Nephron progenitor cell (in vitro differentiated cells): Measurements from ENCODE around the gene SMAD4.
A peak's percentile ranks its signal among the peaks of the same experiment; 100 is the strongest.

Experiments
- DNase-seq: peaks from one replicate; pipeline ENCODE4 v3.0.0; 2021
- H3K27ac Mint-ChIP-seq: 2 replicates; pipeline ENCODE4 v1.8.0; 2021; ENCODE audit warnings: mild to moderate bottlenecking, moderate library complexity, mixed read lengths
- H3K27me3 Mint-ChIP-seq: 2 replicates; pipeline ENCODE4 v1.8.0; 2021; ENCODE audit warnings: mild to moderate bottlenecking, low read depth, mixed read lengths; ENCODE audit not compliant: poor library complexity
- H3K36me3 Mint-ChIP-seq: 2 replicates; pipeline ENCODE4 v1.8.0; 2021; ENCODE audit warnings: low read depth, mixed read lengths
- H3K4me1 Mint-ChIP-seq: 2 replicates; pipeline ENCODE4 v1.8.0; 2021; ENCODE audit warnings: mixed read lengths
- H3K4me3 Mint-ChIP-seq: 2 replicates; pipeline ENCODE4 v1.8.0; 2021; ENCODE audit warnings: mild to moderate bottlenecking, moderate library complexity, mixed read lengths
- H3K9me3 Mint-ChIP-seq: 2 replicates; pipeline ENCODE4 v1.8.0; 2021; ENCODE audit warnings: mild to moderate bottlenecking, moderate library complexity, mixed read lengths
- CTCF ChIP-seq: fragments of 200-600 bp; sonication (generic); IDR thresholded peaks from 2 replicates; pipeline ENCODE4 v1.5.0; 2021; ENCODE audit warnings: antibody characterized with exemption

The SMAD4 gene

DNA sequence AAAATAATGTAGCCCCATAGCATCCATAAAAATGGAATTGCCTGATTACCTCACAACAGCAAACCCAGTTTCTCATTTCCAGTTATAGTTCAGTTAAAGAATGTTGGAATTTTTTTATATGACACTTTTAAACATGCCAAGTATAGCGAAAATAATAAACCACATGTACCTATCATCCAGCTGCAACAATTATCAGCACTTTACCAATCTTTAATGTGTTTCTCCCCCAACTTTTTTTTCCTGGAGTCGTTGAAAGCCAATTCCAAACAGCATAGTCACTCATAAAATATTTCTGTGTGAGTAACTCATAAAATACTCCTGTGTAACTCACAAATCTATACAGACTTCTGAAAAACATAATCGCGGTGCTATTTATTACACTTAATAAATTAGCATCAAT lies 38.1 kb downstream of the SMAD4 start:
- Mint-ChIP-seq H3K9me3 (no peaks in the 10 kb centered on the region), H3K27ac (no peak overlapping the region), H3K4me3 (no peak overlapping the region), H3K27me3 (no peaks in the 10 kb centered on the region), H3K36me3 (peaks cover 89% of the 10 kb centered on the region), H3K4me1 (no peaks in the 10 kb centered on the region)
- no peak for TF ChIP-seq CTCF
- DNase-seq: no peak

DNA sequence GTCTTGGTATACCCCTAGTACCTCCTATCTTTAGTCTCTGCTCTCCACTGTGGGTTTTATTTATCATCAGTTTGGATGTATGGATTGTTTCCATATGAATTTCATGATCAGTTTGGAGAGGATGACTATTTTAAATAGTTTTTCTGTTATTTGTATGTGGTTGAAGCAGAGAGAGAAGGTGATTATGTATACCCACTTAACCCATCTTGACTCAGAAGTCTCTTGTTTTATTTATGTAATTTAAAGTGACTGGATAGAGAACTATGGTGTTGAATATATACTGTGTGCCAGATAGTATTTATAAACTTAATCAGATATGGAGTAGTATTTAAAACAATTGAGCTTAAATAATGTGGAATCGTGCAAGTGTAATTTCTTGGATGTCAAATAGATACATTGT lies 39.9 kb downstream of the SMAD4 start:
- H3K27me3 Mint-ChIP-seq: no peaks in the 10 kb centered on the region
- H3K4me3 Mint-ChIP-seq: no peak overlapping the region
- TF ChIP-seq CTCF: no peak
- H3K9me3 Mint-ChIP-seq: no peaks in the 10 kb centered on the region
- H3K36me3 Mint-ChIP-seq: peaks cover 91% of the 10 kb centered on the region
- DNase-seq: no peak
- H3K27ac Mint-ChIP-seq: no peak overlapping the region
- H3K4me1 Mint-ChIP-seq: no peaks in the 10 kb centered on the region

DNA sequence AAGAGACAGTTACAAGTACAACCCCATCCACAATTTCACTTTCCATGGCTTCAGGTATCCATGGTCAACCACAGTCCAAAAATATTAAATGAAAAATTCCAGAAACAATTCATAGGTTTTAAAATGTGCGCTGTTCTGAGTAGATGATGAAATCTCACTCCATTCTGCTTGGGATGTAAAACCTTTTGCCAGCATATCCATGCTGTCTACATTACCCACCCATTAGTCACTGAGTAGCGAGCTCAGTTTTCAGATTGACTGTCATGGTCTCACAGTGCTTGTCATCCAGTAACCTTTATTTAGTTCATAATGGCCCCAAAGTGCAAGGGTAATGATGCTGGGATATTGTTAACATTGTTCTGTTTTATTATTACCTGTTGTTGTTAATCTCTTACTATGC lies 40.5 kb downstream of the SMAD4 start:
- no peak for DNase-seq
- Mint-ChIP-seq H3K4me1 (no peaks in the 10 kb centered on the region), H3K27me3 (no peaks in the 10 kb centered on the region), H3K36me3 (peaks cover 89% of the 10 kb centered on the region), H3K4me3 (no peak overlapping the region), H3K9me3 (no peaks in the 10 kb centered on the region), H3K27ac (no peak overlapping the region)
- TF ChIP-seq CTCF: no peak

- no peak for TF ChIP-seq CTCF
- no peaks in the 10 kb centered on the region for H3K27me3 Mint-ChIP-seq
- no peak overlapping the region for H3K27ac Mint-ChIP-seq
- no peak for DNase-seq
- no peaks in the 10 kb centered on the region for H3K9me3 Mint-ChIP-seq
- no peaks in the 10 kb centered on the region for H3K4me1 Mint-ChIP-seq
- no peak overlapping the region for H3K4me3 Mint-ChIP-seq
- peaks cover 96% of the 10 kb centered on the region for H3K36me3 Mint-ChIP-seq
Observed at GRCh38 chr18:51072586-51073313, 42.7 kb downstream of the SMAD4 start.

- H3K36me3 Mint-ChIP-seq: peaks cover 95% of the 10 kb centered on the region
- H3K4me1 Mint-ChIP-seq: no peaks in the 10 kb centered on the region
- no peak for DNase-seq
- TF ChIP-seq CTCF: no peak
- no peaks in the 10 kb centered on the region for H3K27me3 Mint-ChIP-seq
- no peak overlapping the region for H3K4me3 Mint-ChIP-seq
- peak overlapping the region; percentile 34 for H3K27ac Mint-ChIP-seq
- H3K9me3 Mint-ChIP-seq: no peaks in the 10 kb centered on the region
Observed at GRCh38 chr18:51074605-51075004, 44.6 kb downstream of the SMAD4 start.

DNA sequence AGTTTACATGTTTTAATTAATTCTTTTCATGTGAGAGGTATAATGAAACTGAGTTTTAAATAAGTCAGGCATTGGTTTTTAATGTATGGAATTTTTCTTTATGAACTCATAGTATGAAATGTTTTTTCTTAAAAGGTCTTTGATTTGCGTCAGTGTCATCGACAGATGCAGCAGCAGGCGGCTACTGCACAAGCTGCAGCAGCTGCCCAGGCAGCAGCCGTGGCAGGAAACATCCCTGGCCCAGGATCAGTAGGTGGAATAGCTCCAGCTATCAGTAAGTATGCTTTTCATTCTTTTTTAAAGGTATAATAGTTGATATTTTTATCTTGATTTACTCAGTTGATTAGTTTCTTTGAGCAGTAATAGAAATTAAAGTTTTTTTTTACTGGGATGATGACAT lies 46.5 kb downstream of the SMAD4 start:
- no peak overlapping the region for H3K27ac Mint-ChIP-seq
- H3K9me3 Mint-ChIP-seq: no peaks in the 10 kb centered on the region
- no peaks in the 10 kb centered on the region for H3K27me3 Mint-ChIP-seq
- peaks cover 96% of the 10 kb centered on the region for H3K36me3 Mint-ChIP-seq
- no peak for DNase-seq
- H3K4me1 Mint-ChIP-seq: no peaks in the 10 kb centered on the region
- no peak overlapping the region for H3K4me3 Mint-ChIP-seq
- TF ChIP-seq CTCF: no peak
